HG02623 (cell line): ENCODE data around the gene SLC39A11.
A peak's percentile ranks its signal among the peaks of the same experiment; 100 is the strongest.
"Not testable (repeated sequence)": the region's sequence is repeated elsewhere in the genome, so short reads cannot be mapped to it uniquely, and the experiment has no call there.

Source experiments
- ATAC-seq: cut with Tn5 transposase; IDR thresholded peaks from one replicate; pipeline ENCODE4 v1.9.1; 2021; ENCODE audit warnings: moderate library complexity; ENCODE audit not compliant: unreplicated experiment

The SLC39A11 gene

GRCh38 chr17:73092523-73093135 is at the start of gene SLC39A11:
SLC39A11 (minus strand) TSS chr17:73092688; CDS start chr17:73088764, 3,924 bp downstream.
- peak; percentile 98 for ATAC-seq

GRCh38 chr17:73141411-73141810 is 48.9 kb upstream of the SLC39A11 start:
- ATAC-seq, result no peak

- ATAC-seq, result no peak
These were observed 48.1 kb upstream of the SLC39A11 start for GRCh38 chr17:73140566-73140965.

GRCh38 chr17:73139296-73139695 is 46.8 kb upstream of the SLC39A11 start:
- no peak for ATAC-seq

- ATAC-seq, result no peak
These were observed 46.2 kb upstream of the SLC39A11 start for GRCh38 chr17:73138541-73139138.

- no peak for ATAC-seq
These were observed 44.9 kb upstream of the SLC39A11 start for GRCh38 chr17:73137376-73137775.

- ATAC-seq, result no peak
These were observed 43.3 kb upstream of the SLC39A11 start for GRCh38 chr17:73135766-73136165.

GRCh38 chr17:73133911-73134649 is 41.6 kb upstream of the SLC39A11 start:
- ATAC-seq, result no peak

- no peak for ATAC-seq
These were observed 39.6 kb upstream of the SLC39A11 start for GRCh38 chr17:73132085-73132492.

GRCh38 chr17:73131439-73131838 is 39.0 kb upstream of the SLC39A11 start:
- ATAC-seq, result not testable (repeated sequence)

- ATAC-seq, result no peak
These were observed 38.5 kb upstream of the SLC39A11 start for GRCh38 chr17:73130977-73131376.

GRCh38 chr17:73128496-73128895 is 36.0 kb upstream of the SLC39A11 start:
- no peak for ATAC-seq

GRCh38 chr17:73126716-73127473 is 34.4 kb upstream of the SLC39A11 start:
- no peak for ATAC-seq

GRCh38 chr17:73123606-73124320 is 31.3 kb upstream of the SLC39A11 start:
- no peak for ATAC-seq

- ATAC-seq, result no peak
These were observed 30.6 kb upstream of the SLC39A11 start for GRCh38 chr17:73122953-73123605.

- no peak for ATAC-seq
These were observed 29.0 kb upstream of the SLC39A11 start for GRCh38 chr17:73121506-73121905.

GRCh38 chr17:73119631-73120030 is 27.1 kb upstream of the SLC39A11 start:
- ATAC-seq, result no peak

- ATAC-seq, result no peak
These were observed 26.5 kb upstream of the SLC39A11 start for GRCh38 chr17:73118951-73119391.

GRCh38 chr17:73118139-73118538 is 25.7 kb upstream of the SLC39A11 start:
- ATAC-seq, result no peak

GRCh38 chr17:73112246-73112645 is 19.8 kb upstream of the SLC39A11 start:
- ATAC-seq, result no peak
